Stimulated activated CD4-positive, alpha-beta T cell treated with anti-CD3 and anti-CD28 coated beads, Interleukin-2, amount 100 ng/mL, for 48 hours (primary cell): Measurements from ENCODE around the gene TRAK1.
"Not testable (repeated sequence)": the region's sequence is repeated elsewhere in the genome, so short reads cannot be mapped to it uniquely, and the experiment has no call there.

Experiments used
- DNase-seq, 2 donors: peaks; one replicate each; pipeline ENCODE4 v3.0.0-alpha.2; 2020

TRAK1 gene

GRCh38 chr3:42101048-42101447, 9.9 kb downstream of the TRAK1 start:
- no peak for DNase-seq

- no peak for DNase-seq
These were observed 10.3 kb downstream of the TRAK1 start for GRCh38 chr3:42101481-42101880.

DNA sequence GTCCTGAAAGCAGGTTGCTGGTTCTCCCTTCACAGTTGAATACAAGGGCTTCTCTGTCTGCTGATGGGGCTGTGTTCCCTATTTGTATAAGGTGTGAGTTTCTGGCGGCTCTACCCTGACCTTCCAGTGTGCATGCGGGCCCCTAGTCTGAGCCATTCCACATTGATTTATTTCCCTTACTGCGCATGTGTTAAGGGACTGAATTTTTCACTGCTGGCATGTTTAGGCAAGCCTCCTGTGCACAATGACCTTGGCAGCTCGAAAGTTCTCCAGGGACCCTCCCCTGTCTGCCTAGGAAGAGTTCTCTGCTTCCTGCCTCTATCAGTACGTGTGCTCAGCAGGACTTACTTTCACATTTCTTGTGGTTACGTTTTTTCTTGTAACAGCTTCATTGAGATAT, 11.4 kb downstream of the TRAK1 start:
- no peak for DNase-seq

DNA sequence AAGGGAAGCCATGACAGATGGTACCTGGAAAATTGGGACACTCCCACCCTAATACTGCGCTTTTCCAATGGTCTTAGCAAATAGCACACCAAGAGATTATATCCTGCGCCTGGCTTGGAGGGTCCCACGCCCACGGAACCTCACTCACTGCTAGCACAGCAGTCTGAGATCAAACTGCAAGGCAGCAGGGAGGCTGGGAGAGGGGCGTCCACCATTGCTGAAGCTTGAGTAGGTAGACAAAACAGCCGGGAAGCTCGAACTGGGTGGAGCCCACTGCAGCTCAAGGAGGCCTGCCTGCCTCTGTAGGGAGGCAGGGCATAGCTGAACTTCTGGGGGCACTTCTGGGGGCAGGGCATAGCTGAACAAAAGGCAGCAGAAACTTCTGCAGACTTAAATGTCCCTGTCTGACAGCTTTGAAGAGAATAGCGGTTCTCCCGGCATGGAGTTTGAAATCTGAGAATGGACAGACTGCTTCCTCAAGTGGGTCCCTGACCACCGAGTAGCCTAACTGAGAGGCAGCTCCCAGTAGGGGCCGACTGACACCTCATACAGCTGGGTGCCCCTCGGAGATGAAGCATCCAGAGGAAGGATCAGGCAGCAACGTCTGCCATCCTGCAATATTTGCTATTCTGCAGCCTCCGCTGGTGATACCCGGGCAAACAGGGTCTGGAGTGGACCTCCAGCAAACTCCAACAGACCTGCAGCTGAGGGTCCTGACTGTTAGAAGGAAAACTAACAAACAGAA, 12.9 kb downstream of the TRAK1 start:
- not testable (repeated sequence) for DNase-seq

GRCh38 chr3:42105994-42106393, 14.8 kb downstream of the TRAK1 start:
- DNase-seq, result not testable (repeated sequence)

DNA sequence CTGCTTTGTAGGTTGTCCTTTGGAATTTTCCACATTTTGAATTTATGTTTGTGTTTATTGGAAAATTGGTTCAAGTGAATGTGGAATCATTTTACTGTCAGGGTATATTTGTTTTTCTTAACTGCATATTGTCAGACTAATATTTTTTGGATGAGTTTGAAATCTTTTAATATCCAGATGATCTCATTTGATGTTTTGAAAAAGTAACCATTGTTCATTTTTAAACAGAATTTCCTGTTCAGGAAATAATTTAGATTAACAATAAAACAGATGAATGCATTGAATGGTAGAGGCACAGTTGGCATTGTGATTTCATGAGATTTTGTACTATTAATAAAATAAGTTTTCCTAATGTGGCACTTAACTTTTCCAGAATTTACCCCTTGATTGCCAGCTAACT, 15.5 kb downstream of the TRAK1 start:
- no peak for DNase-seq

- no peak for DNase-seq
These were observed 19.5 kb downstream of the TRAK1 start for GRCh38 chr3:42110631-42111030.

GRCh38 chr3:42114130-42114725, 23.1 kb downstream of the TRAK1 start:
- DNase-seq, result no peak

GRCh38 chr3:42115215-42115614, 24.1 kb downstream of the TRAK1 start:
- no peak for DNase-seq

DNA sequence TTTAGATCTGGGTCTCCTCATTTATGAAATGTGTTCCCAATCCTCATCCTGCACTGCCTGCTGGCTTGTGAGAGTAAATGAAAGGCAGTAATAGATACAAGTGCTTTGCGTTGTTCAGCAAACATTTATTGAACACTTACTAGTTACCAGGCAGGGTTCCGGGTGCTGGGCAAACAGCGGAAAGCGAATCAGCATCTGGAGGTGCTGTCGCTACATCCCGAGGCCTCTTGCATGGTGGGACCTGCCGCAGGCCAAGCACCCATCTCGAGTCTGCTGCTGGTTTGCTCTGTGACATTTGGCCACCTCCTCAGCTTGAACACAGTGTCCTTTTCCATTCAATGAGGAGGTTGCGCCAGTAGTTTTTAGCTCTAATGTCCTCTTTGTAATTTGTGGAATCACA, 24.8 kb downstream of the TRAK1 start:
- no peak for DNase-seq

DNA sequence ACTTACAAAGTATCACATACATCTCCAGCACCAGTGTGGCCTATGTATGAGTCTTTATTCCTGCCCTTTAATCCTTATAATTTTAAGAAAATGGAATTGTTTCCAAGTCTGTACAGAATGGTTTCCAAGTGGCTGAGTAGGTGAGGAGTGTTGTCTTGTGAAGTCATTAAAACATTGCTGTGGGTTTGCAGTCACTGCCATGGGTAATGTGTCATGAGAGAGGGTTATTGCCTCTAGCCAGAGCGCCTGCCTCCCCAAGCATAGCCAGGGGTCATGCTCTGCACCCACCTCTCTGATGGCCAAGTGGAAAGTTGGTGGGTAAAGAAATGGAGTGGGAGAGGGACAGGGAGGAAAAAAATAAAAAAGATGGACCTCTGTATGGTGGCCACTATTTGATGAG, 25.3 kb downstream of the TRAK1 start:
- DNase-seq, result no peak

DNA sequence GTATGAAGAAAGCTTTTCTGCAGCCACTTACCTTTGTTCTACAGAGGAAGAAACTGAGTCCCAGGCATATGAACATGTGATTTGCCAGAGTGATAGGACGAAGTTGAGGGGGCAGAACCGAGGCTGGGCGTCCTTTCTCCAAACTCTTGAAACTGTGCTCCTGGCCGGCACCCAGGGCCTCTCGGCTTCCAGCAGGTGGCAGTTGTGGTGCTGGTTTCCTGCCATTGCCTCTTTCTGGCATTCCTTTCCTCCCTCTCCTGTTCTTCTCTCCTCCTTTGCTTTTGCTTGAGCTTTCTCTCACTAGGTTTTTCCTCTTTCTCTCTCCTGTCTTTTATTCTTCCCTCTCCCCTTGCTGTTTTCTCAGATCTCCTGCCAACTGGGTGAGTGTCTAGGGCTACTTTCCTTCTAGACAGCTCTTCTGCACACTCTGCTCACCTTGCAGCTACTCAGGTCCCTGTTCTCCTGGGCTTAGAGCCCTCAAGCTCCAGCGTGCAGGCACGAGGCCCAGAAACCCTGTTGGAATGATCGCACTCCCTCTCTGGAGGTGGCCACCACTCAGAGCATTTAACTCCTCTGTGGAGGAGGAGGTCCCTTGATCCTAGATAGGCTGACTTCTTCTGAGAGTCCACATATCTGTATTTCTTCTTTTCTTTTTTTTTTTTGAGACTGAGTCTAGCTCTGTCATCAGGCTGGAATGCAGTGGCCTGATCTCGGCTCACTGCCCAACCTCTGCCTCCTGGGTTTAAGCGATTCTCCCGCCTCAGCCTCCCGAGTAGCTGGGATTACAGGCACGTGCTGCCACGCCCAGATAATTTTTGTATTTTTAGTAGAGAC, 26.2 kb downstream of the TRAK1 start:
- no peak for DNase-seq

- no peak for DNase-seq
These were observed 27.7 kb downstream of the TRAK1 start for GRCh38 chr3:42118762-42119361.

DNA sequence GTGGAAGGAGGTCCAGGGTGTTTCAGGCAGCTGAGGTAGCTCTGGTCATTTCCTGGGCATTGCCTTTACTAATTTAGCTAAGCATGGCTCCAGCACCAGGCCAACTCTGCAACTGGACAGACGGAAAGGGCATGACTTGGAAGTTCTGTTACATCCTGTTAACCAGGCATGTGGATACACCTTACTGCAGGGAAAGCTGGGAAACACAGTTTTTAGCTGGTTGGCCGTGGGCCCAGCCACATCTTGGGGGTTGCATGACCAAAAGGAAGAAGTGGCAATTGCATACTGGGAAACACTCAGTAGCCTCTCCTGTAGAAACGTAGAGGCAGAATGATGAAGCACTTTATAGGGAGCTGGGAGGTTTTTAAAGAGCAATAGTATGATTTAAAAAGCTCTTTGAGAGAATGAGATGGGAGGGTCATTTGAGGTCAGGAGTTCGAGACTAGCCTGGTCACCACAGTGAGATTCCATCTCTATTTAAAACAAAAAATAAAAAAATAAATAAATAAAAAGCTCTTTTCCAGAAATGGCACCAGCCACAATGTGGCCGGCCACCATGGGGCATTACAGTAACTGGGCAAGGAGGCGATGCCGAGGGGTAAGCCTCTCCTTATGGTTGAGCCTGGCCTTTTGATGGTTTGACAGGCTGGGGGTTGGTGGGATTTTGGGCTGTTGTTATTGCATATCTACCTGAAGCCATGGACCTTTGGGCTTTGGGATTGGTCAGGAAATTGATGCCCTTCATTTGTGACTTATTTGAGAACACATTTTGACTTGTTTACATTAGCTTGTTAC, 28.6 kb downstream of the TRAK1 start:
- no peak for DNase-seq

DNA sequence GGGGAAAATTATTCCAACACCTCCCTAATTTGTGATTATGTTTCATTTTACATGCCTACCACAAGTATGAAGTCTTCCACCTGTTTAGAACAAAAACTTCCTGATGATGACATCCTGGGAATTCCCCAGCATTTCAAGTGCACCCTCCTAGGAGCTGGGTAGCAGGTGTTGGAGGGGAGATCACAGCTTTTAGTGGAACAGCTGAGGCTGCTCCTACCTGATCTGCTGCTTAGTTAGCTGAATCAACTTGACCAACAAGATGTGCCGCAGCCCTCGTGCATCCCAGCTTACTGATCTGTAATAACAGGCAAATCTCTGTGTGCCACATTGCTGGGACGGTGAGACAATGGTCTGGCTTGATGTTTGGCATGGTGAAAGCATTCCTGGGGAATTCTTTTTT, 29.7 kb downstream of the TRAK1 start:
- no peak for DNase-seq

- DNase-seq, result no peak
These were observed 31.3 kb downstream of the TRAK1 start for GRCh38 chr3:42122261-42123011.

- DNase-seq, result no peak
These were observed 31.9 kb downstream of the TRAK1 start for GRCh38 chr3:42123012-42123581.

GRCh38 chr3:42123824-42124658, 32.9 kb downstream of the TRAK1 start:
- DNase-seq, result no peak

GRCh38 chr3:42127226-42127625, 36.1 kb downstream of the TRAK1 start:
- DNase-seq, result no peak

DNA sequence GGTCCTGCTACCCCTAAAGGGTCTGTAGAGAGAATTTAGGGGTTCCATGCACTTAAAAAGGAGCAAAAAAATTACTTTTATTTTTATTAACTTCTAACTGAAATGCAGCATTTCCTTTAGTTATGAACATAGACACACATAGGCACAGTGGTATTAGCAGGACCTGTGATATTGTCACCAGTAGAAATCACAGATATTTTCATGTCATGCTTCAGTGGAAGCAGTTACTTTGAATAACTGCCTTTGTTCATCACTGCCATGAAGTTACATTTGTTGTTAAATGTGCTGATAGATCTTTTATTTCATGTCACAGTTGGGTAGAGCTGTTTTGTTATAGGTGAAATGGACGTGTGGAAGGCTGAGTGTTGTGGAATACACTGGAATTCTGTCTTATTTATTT, 37.4 kb downstream of the TRAK1 start:
- no peak for DNase-seq
